Measurements from ENCODE around the gene TMEM59L.

GRCh38 chr19:18637673-18638630, 25.3 kb downstream of the TMEM59L start:
- no peak for TF ChIP-seq HMG20B (CRISPR knock-in tag; IDR thresholded peaks at IDR 0.05)
- TF ChIP-seq EP300 (IDR thresholded peaks at IDR 0.05; ENCODE audit: low read length), result no peak
- no peak for TF ChIP-seq CHD2 (IDR thresholded peaks at IDR 0.05; ENCODE audit: low read depth, low read length)
- TF ChIP-seq POLR2A (conservative IDR thresholded peaks at IDR 0.05), result no peak
- no peak for TF ChIP-seq ELF1 (tag; IDR thresholded peaks at IDR 0.05)
- no peak for TF ChIP-seq ETS2 (tag; IDR thresholded peaks at IDR 0.05; ENCODE audit: borderline replicate concordance, poor library complexity, severe bottlenecking)
- no peak for TF ChIP-seq EGR1 (conservative IDR thresholded peaks at IDR 0.05)
